CD4-positive, alpha-beta T cell (primary cell): ENCODE data around the gene SHLD1. TPM values are rescaled to one million over a fixed set of nuclear protein-coding genes. Genes with fewer than 3 reads are reported as not detected.
A peak's percentile ranks its signal among the peaks of the same experiment; 100 is the strongest.

Experiments used
- ATAC-seq: fragments of 200-7000 bp; cut with Tn5 transposase; one replicate; pipeline ENCODE4 v1.10.0; 2022; ENCODE audit warnings: mild to moderate bottlenecking; ENCODE audit not compliant: poor library complexity
- CTCF ChIA-PET: fragments of 350-600 bp; sonication (Branson Sonifier 250); formaldehyde crosslinking; loops from one replicate; lab custom pipeline; 2021; ENCODE audit warnings: antibody characterized with exemption, inconsistent platforms; lab: Charles Lee
- POLR2A ChIA-PET: fragments of 350-600 bp; sonication (Branson Sonifier 250); formaldehyde crosslinking; loops from one replicate; lab custom pipeline; 2021; ENCODE audit warnings: antibody characterized with exemption, inconsistent platforms; lab: Charles Lee
- DNase-seq, 14 experiments: peaks; one replicate each; pipeline ENCODE4 v3.0.0-alpha.2; 2013 to 2020; ENCODE audit warnings: mixed read lengths in 2 of 14
- H3K27ac ChIP-seq, 2 donors: one replicate each; pipeline versions ENCODE4 v1.5.1 to v1.7.0; 2013; ENCODE audit warnings: low read length in 2 of 2, low read depth in 1 of 2, mild to moderate bottlenecking in 1 of 2
- H3K27me3 ChIP-seq, 2 experiments: 1 replicate in 1 of 2; 2 replicates in 1 of 2; pipeline versions ENCODE4 v1.6.1 to v1.7.0; 2013; ENCODE audit warnings: low read length in 2 of 2, control low read depth in 1 of 2, mild to moderate bottlenecking in 1 of 2, moderate library complexity in 1 of 2; ENCODE audit not compliant: insufficient read depth in 2 of 2, control insufficient read depth in 1 of 2
- H3K36me3 ChIP-seq: one replicate; pipeline ENCODE4 v1.6.1; 2013; ENCODE audit warnings: low read length, control low read depth; ENCODE audit not compliant: insufficient read depth
- H3K4me1 ChIP-seq: one replicate; pipeline ENCODE4 v1.6.1; 2013; ENCODE audit warnings: low read length, control low read depth; ENCODE audit not compliant: insufficient read depth
- H3K4me3 ChIP-seq: one replicate; pipeline ENCODE4 v1.5.1; 2013; ENCODE audit warnings: mild to moderate bottlenecking, low read length, moderate library complexity
- H3K9me3 ChIP-seq, 2 experiments: 1 replicate in 1 of 2; 2 replicates in 1 of 2; pipeline versions ENCODE4 v1.6.1 to v1.7.0; 2013; ENCODE audit warnings: low read length in 2 of 2, mild to moderate bottlenecking in 2 of 2, control low read depth in 1 of 2, moderate library complexity in 1 of 2; ENCODE audit not compliant: control insufficient read depth in 1 of 2, insufficient read depth in 1 of 2
- H3K27ac Mint-ChIP-seq: one replicate; pipeline ENCODE4 v1.8.0; 2020; ENCODE audit warnings: mixed read lengths
- H3K27me3 Mint-ChIP-seq: one replicate; pipeline ENCODE4 v1.8.0; 2021; ENCODE audit warnings: mixed read lengths
- H3K36me3 Mint-ChIP-seq: one replicate; pipeline ENCODE4 v1.8.0; 2021; ENCODE audit warnings: low read depth, mixed read lengths
- H3K4me1 Mint-ChIP-seq: one replicate; pipeline ENCODE4 v1.8.0; 2021; ENCODE audit warnings: low read depth, mixed read lengths
- H3K4me3 Mint-ChIP-seq: one replicate; pipeline ENCODE4 v1.8.0; 2020; ENCODE audit warnings: mild to moderate bottlenecking, mixed read lengths
- H3K9me3 Mint-ChIP-seq: one replicate; pipeline ENCODE4 v1.8.0; 2020; ENCODE audit warnings: mixed read lengths
- intact Hi-C, 2 experiments: fragments of 100-400 bp; cut with DNase I in 1 of 2; cut with micrococcal nuclease in 1 of 2; formaldehyde crosslinking; loops; one replicate each; pipeline versions ENCODE4 v1.15.1 to v1.9.0; 2023 to 2025; cut with DNase I, micrococcal nuclease
- total RNA-seq, 174 experiments: library from RNA in 2 of 174; stranded (reverse) in 2 of 174; gene quantifications; one replicate each; pipeline ENCODE4 v1.2.3 and lab custom pipeline; 2021 to 2026
- TF ChIP-seq, protein P1 (sequence below): fragments of 200-600 bp; IDR thresholded peaks from one replicate; pipeline ENCODE4 v1.8.0; 2022; ENCODE audit warnings: antibody characterized with exemption, mild to moderate bottlenecking

The SHLD1 gene
- total RNA-seq, 2 experiments from 2014 or later: 7.0 to 7.3 TPM

- ATAC-seq (no peak), DNase-seq (peak in 1 of 14 experiments; percentile 11)
- CTCF ChIA-PET: no interaction called here
- H3K4me1 ChIP-seq: no peaks in the 10 kb centered on the region
- no peaks in the 10 kb centered on the region for H3K36me3 ChIP-seq
- peaks cover 0 to 10% of the 10 kb centered on the region in 2 experiments for H3K27me3 ChIP-seq
- Mint-ChIP-seq H3K9me3 (no peaks in the 10 kb centered on the region), H3K36me3 (no peaks in the 10 kb centered on the region), H3K27ac (no peak overlapping the region), H3K27me3 (peaks cover 30% of the 10 kb centered on the region), H3K4me1 (no peaks in the 10 kb centered on the region), H3K4me3 (no peak overlapping the region)
- H3K4me3 ChIP-seq: no peak overlapping the region
- H3K27ac ChIP-seq: no peak overlapping the region
- POLR2A ChIA-PET: interaction anchor here (0.6 kb wide), 1 partner anchor 183 kb away, joined by 3 read pairs; no protein-coding TSS in a partner anchor
- TF ChIP-seq, protein P1, sequence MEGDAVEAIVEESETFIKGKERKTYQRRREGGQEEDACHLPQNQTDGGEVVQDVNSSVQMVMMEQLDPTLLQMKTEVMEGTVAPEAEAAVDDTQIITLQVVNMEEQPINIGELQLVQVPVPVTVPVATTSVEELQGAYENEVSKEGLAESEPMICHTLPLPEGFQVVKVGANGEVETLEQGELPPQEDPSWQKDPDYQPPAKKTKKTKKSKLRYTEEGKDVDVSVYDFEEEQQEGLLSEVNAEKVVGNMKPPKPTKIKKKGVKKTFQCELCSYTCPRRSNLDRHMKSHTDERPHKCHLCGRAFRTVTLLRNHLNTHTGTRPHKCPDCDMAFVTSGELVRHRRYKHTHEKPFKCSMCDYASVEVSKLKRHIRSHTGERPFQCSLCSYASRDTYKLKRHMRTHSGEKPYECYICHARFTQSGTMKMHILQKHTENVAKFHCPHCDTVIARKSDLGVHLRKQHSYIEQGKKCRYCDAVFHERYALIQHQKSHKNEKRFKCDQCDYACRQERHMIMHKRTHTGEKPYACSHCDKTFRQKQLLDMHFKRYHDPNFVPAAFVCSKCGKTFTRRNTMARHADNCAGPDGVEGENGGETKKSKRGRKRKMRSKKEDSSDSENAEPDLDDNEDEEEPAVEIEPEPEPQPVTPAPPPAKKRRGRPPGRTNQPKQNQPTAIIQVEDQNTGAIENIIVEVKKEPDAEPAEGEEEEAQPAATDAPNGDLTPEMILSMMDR: no peak
- intact Hi-C loops: no loop called here
- no peaks in the 10 kb centered on the region for H3K9me3 ChIP-seq
Measured at GRCh38 chr20:5895626-5896025, 145.4 kb downstream of the SHLD1 start.

DNA sequence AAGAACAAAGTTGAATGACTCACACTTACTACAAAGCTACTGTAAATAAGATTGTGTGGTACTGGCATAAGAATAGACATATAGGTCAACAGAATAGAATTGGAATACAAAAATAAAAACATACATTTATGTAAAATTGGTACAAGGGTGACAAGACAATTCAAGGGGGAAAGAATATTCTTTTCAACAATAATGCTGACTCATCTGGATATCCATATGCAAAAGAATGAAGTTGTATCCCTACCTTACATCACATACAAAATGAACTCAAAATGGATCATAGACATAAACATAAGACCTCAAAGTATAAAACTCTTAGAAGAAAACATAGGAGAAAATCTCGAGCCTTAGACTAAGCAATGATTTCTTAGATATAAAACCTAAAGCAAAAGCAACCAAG lies 149.2 kb downstream of the SHLD1 start:
- Histone ChIP-seq H3K9me3 (no peaks in the 10 kb centered on the region), H3K4me3 (no peak overlapping the region), H3K4me1 (no peaks in the 10 kb centered on the region), H3K27ac (no peak overlapping the region), H3K36me3 (no peaks in the 10 kb centered on the region), H3K27me3 (peaks cover 0 to 10% of the 10 kb centered on the region in 2 experiments)
- POLR2A ChIA-PET: no interaction called here
- H3K4me3 Mint-ChIP-seq: no peak overlapping the region
- H3K9me3 Mint-ChIP-seq: no peaks in the 10 kb centered on the region
- TF ChIP-seq, protein P1: no peak
- intact Hi-C loops: no loop called here
- DNase-seq: no peak
- H3K27ac Mint-ChIP-seq: no peak overlapping the region
- no peaks in the 10 kb centered on the region for H3K4me1 Mint-ChIP-seq
- H3K27me3 Mint-ChIP-seq: peaks cover 33% of the 10 kb centered on the region
- no peak for ATAC-seq
- CTCF ChIA-PET: interaction anchor here (0.9 kb wide), 1 partner anchor 18 kb away, joined by 3 read pairs; no protein-coding TSS in a partner anchor
- no peaks in the 10 kb centered on the region for H3K36me3 Mint-ChIP-seq

DNA sequence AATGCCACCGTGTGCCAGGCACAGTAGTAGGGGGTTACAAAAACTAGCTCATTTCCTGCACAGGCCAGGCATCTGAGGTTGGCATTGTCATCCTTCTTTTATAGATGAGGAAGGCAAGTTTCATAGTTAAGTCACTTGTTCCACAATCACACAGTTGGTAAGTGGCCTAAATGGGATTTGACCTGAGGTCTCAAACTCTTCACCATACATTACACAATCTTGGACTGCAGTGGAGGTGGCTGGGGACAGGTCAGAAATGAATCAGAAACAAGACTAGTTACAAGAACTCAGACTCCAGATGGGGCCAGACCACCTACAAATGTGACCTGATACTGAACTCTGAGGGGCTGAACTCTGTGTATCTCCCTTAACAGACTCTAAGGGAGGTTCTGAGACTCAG lies 150.7 kb downstream of the SHLD1 start:
- DNase-seq (no peak), ATAC-seq (no peak)
- Mint-ChIP-seq H3K4me3 (no peak overlapping the region), H3K36me3 (no peaks in the 10 kb centered on the region), H3K4me1 (no peaks in the 10 kb centered on the region), H3K27ac (no peak overlapping the region), H3K27me3 (peaks cover 34% of the 10 kb centered on the region), H3K9me3 (no peaks in the 10 kb centered on the region)
- POLR2A ChIA-PET: no interaction called here
- Histone ChIP-seq H3K9me3 (no peaks in the 10 kb centered on the region), H3K27ac (no peak overlapping the region), H3K4me3 (no peak overlapping the region), H3K27me3 (peaks cover 5 to 9% of the 10 kb centered on the region in 2 experiments), H3K36me3 (no peaks in the 10 kb centered on the region), H3K4me1 (no peaks in the 10 kb centered on the region)
- CTCF ChIA-PET: no interaction called here
- intact Hi-C loops: loop anchor here in 1 of 2 experiments (5.0 kb wide), 1 partner anchor 44 kb away; no protein-coding TSS in a partner anchor
- TF ChIP-seq, protein P1: no peak
